Skeletal muscle tissue (tissue), 4 donors: ENCODE measurements around the gene FADS3. TPM values are rescaled to one million over a fixed set of nuclear protein-coding genes. Genes with fewer than 3 reads are reported as not detected.

Source experiments
- H3K27ac ChIP-seq: one replicate; pipeline ENCODE4 v1.7.0; 2013; ENCODE audit warnings: mild to moderate bottlenecking, low read depth, low read length, inconsistent platforms
- H3K27me3 ChIP-seq, 3 donors: one replicate each; pipeline ENCODE4 v1.7.0; 2013; ENCODE audit warnings: low read length in 3 of 3; ENCODE audit not compliant: control insufficient read depth in 3 of 3, insufficient read depth in 3 of 3
- H3K36me3 ChIP-seq, 3 donors: one replicate each; pipeline ENCODE4 v1.7.0; 2013; ENCODE audit warnings: low read length in 3 of 3; ENCODE audit not compliant: control insufficient read depth in 3 of 3, insufficient read depth in 3 of 3
- H3K4me1 ChIP-seq, 3 donors: one replicate each; pipeline ENCODE4 v1.7.0; 2013; ENCODE audit warnings: low read length in 3 of 3, mild to moderate bottlenecking in 3 of 3; ENCODE audit not compliant: control insufficient read depth in 3 of 3, insufficient read depth in 3 of 3
- H3K4me3 ChIP-seq, 3 donors: one replicate each; pipeline ENCODE4 v1.7.0; 2013; ENCODE audit warnings: low read length in 3 of 3
- H3K9ac ChIP-seq, 3 donors: one replicate each; pipeline ENCODE4 v1.7.0; 2013; ENCODE audit warnings: low read length in 3 of 3, mild to moderate bottlenecking in 3 of 3, moderate library complexity in 2 of 3, low read depth in 1 of 3
- H3K9me3 ChIP-seq, 3 donors: one replicate each; pipeline ENCODE4 v1.7.0; 2013; ENCODE audit warnings: low read length in 3 of 3; ENCODE audit not compliant: control insufficient read depth in 3 of 3
- total RNA-seq: library from RNA; depleted of rRNA; stranded (reverse); fragments of >200 nt; gene quantifications from one replicate; pipeline ENCODE4 v1.2.3, GENCODE V29; 2014
- donor health status: Osteomylitis.

The FADS3 gene
- total RNA-seq, 1 donor from 2014 or later, result 43.3 TPM

DNA sequence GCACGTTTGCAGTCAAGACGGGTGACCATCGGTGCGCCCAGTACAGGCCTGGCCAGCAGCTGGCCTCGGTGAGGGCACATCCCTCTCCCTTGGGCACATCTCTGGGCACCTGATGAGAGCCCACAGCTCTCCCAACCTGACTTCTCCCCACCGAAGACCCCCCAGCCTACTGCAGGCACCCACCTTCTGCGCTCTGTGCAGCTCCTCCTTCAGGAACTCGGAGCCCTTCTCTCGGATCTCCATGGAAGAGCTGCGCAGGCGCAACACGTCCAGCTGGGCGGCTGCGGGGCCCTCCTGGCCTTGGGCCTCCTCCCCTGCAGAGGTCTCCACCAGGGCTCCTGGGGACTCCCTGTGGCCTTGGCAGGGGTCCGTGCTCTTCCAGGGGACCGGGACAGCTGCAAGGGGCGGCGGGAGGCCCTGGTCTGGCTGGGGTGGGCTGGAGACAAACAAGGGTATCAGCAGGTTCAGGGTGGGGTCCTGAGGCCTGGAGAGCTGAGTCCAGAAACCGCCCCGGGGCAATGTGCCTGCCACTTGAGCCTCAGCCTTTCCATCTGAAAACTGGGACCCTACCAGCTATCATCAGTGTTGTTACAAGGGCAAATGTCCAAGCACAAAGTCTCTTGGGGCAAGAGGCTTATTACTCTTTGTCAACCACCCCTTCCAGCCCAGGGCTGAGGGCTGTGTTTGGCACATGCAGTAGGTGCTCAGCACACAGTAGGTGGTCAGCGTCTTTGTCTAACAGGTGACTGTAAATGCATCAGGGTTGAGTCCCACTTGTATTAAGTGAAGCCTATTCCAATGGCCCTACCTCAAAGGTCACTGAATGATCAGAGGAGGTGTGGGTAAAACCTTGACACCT, 16.8 kb upstream of the FADS3 start:
- Histone ChIP-seq H3K9ac (no peak overlapping the region), H3K27me3 (no peaks in the 10 kb centered on the region), H3K9me3 (no peaks in the 10 kb centered on the region), H3K4me3 (peak overlapping the region in 1 of 3 donors; percentile 4), H3K36me3 (peaks cover 7 to 20% (median 8%) of the 10 kb centered on the region in 3 donors), H3K27ac (no peak overlapping the region), H3K4me1 (peaks cover 28 to 33% (median 30%) of the 10 kb centered on the region in 3 donors)

DNA sequence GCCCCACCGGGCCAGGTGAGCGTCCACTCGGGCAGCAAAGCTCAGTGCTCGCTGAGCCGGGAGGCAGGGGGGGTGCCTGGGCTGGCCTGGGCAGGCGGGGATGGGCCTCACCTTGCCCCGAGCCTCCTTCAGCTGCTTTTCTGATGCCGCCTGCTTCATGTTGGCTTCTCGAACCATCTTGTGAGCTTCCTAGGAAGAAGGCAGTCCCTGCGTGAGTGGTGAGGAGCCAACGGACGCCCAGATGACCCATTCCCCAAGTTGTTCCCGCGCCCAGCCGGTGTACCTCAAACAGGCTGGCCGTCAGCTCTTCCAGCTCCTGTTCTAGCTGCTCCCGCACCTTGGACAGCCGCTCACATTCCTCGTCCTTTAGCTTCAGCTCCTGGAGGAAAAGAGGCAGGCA, 15.9 kb upstream of the FADS3 start:
- peaks cover 24 to 31% (median 26%) of the 10 kb centered on the region in 3 donors for H3K4me1 ChIP-seq
- H3K36me3 ChIP-seq, result peaks cover 7 to 20% (median 8%) of the 10 kb centered on the region in 3 donors
- no peak overlapping the region for H3K4me3 ChIP-seq
- H3K9me3 ChIP-seq, result no peaks in the 10 kb centered on the region
- no peak overlapping the region for H3K9ac ChIP-seq
- no peaks in the 10 kb centered on the region for H3K27me3 ChIP-seq
- no peak overlapping the region for H3K27ac ChIP-seq

GRCh38 chr11:61906522-61906909, 15.2 kb upstream of the FADS3 start:
- Histone ChIP-seq H3K9ac (no peak overlapping the region), H3K4me1 (peaks cover 19 to 24% (median 20%) of the 10 kb centered on the region in 3 donors)

DNA sequence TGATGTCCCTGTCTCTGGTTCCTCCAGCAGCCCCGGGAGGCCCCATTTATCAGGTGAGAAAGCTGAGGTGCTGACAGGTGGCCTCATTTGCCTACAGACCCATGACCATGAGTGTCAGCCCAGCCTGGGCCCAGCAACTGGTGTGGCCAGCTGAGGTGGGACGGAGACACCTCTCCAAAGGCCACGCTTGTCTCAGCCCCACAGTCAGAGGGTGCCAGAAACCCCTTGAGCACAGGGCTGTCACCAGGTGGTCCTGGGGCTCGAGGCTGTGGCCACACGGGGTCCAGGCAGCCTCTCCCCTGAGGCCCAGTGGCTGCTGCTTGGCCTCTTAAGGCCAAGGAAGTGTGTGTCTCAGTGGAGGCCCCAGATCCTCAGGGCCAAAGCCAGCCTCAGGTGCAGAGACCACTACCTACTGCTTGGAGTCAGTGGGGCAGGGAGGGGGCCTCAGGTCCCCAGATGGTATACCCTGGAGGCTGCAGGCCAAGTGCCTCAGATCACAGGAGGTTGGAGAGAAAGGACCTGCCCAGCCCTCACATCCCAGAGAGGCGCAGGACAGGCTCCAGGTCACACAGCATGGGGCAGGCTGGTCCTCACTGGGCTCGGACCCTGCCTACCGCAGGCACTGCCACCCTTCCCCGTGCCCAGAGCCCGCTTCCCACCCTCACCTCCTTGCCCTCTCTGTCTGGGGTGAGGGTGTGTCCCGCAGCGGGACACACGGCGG, 14.6 kb upstream of the FADS3 start:
- H3K4me1 ChIP-seq, result peaks cover 15 to 18% (median 16%) of the 10 kb centered on the region in 3 donors

More at GRCh38 chr11:61906522-61906909, 15.2 kb upstream of the FADS3 start:
- Histone ChIP-seq H3K27ac (no peak overlapping the region), H3K4me3 (no peak overlapping the region), H3K9me3 (no peaks in the 10 kb centered on the region), H3K36me3 (peaks cover 7 to 20% (median 8%) of the 10 kb centered on the region in 3 donors), H3K27me3 (no peaks in the 10 kb centered on the region)

DNA sequence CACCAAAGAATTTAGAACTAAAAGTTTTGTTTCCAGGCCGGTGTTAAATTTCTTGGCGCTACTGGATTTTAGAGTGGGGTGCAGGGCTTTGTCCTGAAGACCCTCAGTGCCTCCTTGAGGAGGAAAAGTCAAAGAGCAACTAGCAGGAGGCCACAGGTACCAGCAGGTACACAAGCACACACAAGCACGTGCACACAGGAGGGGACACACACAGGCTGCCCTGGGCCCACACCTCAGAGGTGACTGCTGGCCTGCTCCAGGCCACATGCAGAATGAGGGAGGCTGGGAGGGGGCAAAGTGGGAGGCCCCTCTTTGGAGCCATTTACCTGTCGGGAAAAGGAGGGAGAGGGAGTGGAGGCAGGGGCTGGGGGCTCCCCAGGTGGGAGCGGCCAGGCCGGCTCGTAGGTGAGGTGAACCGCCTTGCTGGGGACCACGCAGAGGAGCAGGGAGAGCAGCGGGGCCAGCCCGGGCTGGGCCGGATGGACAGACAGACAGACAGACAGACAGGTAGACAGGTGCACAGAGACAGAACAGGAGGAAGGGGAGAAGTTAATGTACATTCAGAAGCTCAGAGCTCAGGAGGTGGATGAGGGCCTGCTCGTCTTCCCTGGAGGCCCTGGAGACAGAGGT, 13.8 kb upstream of the FADS3 start:
- Histone ChIP-seq H3K4me1 (peaks cover 9 to 12% (median 9%) of the 10 kb centered on the region in 3 donors), H3K9me3 (no peaks in the 10 kb centered on the region), H3K27ac (no peak overlapping the region), H3K4me3 (no peak overlapping the region), H3K27me3 (no peaks in the 10 kb centered on the region), H3K9ac (no peak overlapping the region), H3K36me3 (peaks cover 8 to 25% (median 10%) of the 10 kb centered on the region in 3 donors)

More for the DNA sequence above, 14.6 kb upstream of the FADS3 start:
- no peaks in the 10 kb centered on the region for H3K9me3 ChIP-seq
- no peaks in the 10 kb centered on the region for H3K27me3 ChIP-seq
- H3K27ac ChIP-seq, result no peak overlapping the region
- no peak overlapping the region for H3K9ac ChIP-seq
- H3K36me3 ChIP-seq, result peaks cover 8 to 23% (median 8%) of the 10 kb centered on the region in 3 donors
- H3K4me3 ChIP-seq, result no peak overlapping the region

- peaks cover 6 to 12% (median 8%) of the 10 kb centered on the region in 3 donors for H3K4me1 ChIP-seq
- no peaks in the 10 kb centered on the region for H3K27me3 ChIP-seq
- no peaks in the 10 kb centered on the region for H3K9me3 ChIP-seq
- no peak overlapping the region for H3K9ac ChIP-seq
- no peak overlapping the region for H3K4me3 ChIP-seq
- H3K27ac ChIP-seq, result no peak overlapping the region
- H3K36me3 ChIP-seq, result peaks cover 8 to 25% (median 10%) of the 10 kb centered on the region in 3 donors
Measured at GRCh38 chr11:61904539-61905048, 13.2 kb upstream of the FADS3 start.

DNA sequence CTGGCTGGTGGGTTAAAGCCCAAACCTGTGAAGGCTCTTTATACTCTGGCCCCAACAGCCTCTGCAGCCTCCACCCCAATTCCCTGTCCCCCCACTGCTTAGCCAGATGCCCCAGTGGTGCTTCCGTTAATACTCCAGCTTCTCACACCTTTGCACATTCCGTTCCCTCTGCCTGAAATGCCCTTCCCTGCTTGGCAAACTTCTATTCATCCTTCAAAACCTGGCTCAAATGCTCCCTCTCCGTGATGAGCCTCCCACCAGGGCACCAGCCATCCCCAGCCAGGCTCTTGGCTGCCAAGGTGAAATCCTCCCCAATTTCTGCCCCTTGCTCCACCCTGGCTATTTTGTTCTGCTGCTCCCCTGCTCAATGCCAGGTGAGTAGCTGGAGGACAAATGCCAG, 12.5 kb upstream of the FADS3 start:
- Histone ChIP-seq H3K27me3 (no peaks in the 10 kb centered on the region), H3K4me3 (no peak overlapping the region), H3K36me3 (peaks cover 8 to 25% (median 10%) of the 10 kb centered on the region in 3 donors), H3K9ac (no peak overlapping the region), H3K9me3 (no peaks in the 10 kb centered on the region), H3K4me1 (peaks cover 4 to 10% (median 6%) of the 10 kb centered on the region in 3 donors), H3K27ac (no peak overlapping the region)

- no peak overlapping the region for H3K9ac ChIP-seq
- H3K36me3 ChIP-seq, result peaks cover 9 to 29% (median 10%) of the 10 kb centered on the region in 3 donors
- H3K4me1 ChIP-seq, result peaks cover 0 to 6% (median 4%) of the 10 kb centered on the region in 3 donors
- no peaks in the 10 kb centered on the region for H3K27me3 ChIP-seq
- H3K4me3 ChIP-seq, result no peak overlapping the region
- H3K27ac ChIP-seq, result no peak overlapping the region
- no peaks in the 10 kb centered on the region for H3K9me3 ChIP-seq
Measured at GRCh38 chr11:61902313-61902712, 11.0 kb upstream of the FADS3 start.

DNA sequence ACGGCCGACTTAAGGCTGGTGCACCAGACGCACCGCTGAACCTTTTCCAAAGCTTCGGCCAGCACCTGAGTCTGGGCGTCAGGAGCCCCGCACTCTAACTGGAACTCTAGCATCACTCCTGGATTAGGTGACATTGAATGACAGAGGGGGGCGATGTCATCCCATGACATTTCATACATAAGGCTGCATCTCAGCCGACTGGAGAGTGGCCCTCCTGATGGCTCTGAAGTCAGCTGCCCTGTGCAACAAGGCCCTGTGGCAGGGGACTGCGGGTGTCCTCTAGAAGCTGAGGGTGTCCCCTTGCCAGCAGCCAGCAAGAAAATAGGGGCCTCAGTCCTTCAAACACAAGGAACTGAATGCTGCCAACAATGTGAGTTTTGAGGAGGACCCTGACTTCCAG, 10.1 kb upstream of the FADS3 start:
- H3K9ac ChIP-seq, result no peak overlapping the region
- peaks cover 0 to 6% (median 4%) of the 10 kb centered on the region in 3 donors for H3K4me1 ChIP-seq
- no peak overlapping the region for H3K4me3 ChIP-seq
- no peaks in the 10 kb centered on the region for H3K27me3 ChIP-seq
- H3K36me3 ChIP-seq, result peaks cover 5 to 28% (median 9%) of the 10 kb centered on the region in 3 donors
- H3K27ac ChIP-seq, result no peak overlapping the region
- H3K9me3 ChIP-seq, result no peaks in the 10 kb centered on the region
